Adrenal gland (tissue), 5 donors: ENCODE measurements around the gene TEAD1.

ENCODE experiments used
- CTCF ChIP-seq, 6 experiments: fragments of 450-650 bp in 4 of 6; fragments of 200-600 bp in 2 of 6; sonication (generic) in 1 of 6; IDR thresholded peaks; 1 replicate in 5 of 6; 2 replicates in 1 of 6; pipeline versions ENCODE4 v1.5.1 to v1.8.0; 2016 to 2021; ENCODE audit warnings: antibody characterized with exemption in 6 of 6, mild to moderate bottlenecking in 2 of 6, moderate library complexity in 1 of 6
- POLR2A ChIP-seq, 2 donors: fragments of 450-650 bp; IDR thresholded peaks; one replicate each; pipeline ENCODE4 v1.6.1; 2017; ENCODE audit warnings: antibody characterized with exemption in 2 of 2, mild to moderate bottlenecking in 2 of 2, moderate library complexity in 1 of 2
- donor health status: DM: no; HTN: no; CAD: no.

DNA sequence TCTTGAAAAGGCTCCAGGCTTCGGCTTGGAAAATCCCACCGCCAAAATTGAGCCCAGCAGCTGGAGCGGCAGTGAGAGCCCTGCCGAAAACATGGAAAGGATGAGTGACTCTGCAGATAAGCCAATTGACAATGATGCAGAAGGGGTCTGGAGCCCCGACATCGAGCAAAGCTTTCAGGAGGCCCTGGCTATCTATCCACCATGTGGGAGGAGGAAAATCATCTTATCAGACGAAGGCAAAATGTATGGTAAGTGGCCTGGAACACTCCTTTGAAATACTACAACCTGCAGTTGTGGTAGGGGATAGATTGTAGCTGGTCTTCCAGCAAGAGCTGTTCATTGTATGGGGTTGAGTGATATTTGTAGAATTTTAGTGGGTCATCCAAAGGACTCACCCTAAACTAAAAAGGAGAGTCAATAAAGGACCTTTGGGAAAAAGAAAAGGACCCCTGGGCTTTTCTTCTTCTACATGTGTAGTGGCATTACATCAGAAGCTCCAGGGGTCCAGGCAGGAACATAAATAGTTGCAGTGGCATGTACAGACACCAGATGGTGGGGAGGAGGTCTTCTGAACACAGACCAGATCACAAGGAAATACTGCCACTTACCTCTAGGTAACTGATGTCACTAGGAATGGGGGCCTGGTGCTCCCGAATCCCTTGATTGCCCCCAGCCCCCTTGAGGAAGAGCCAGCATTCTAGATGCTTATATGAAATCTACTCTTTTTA, 90.1 kb downstream of the TEAD1 start:
- TF ChIP-seq CTCF (IDR thresholded peaks at IDR 0.05) = no peak
- no peak for TF ChIP-seq POLR2A (IDR thresholded peaks at IDR 0.05)
